OCI-LY3 (cell line): ENCODE data around the gene ATP1A1.
A peak's percentile ranks its signal among the peaks of the same experiment; 100 is the strongest.

Experiments
- H2AFZ ChIP-seq: fragments of 200-600, 300-600 bp; shearing (Covaris generic); 2 replicates; pipeline ENCODE4 v1.6.0; 2014; ENCODE audit warnings: antibody characterized with exemption, low read depth, low read length
- H3K27ac ChIP-seq: fragments of 200-600, 300-600 bp; sonication (generic); 2 replicates; pipeline ENCODE4 v1.5.1; 2014; ENCODE audit warnings: mild to moderate bottlenecking, low read length, moderate library complexity, mixed read lengths
- H3K27me3 ChIP-seq: fragments of 200-600, 300-600 bp; sonication (generic); 2 replicates; pipeline ENCODE4 v1.6.1; 2014; ENCODE audit warnings: low read depth, low read length, mixed read lengths
- H3K36me3 ChIP-seq: fragments of 200-600, 300-600 bp; sonication (generic); replicated peaks from 2 replicates; pipeline ENCODE3; 2014; ENCODE audit warnings: low read depth, low read length, mixed read lengths
- H3K4me1 ChIP-seq: fragments of 300-600, 200-600 bp; sonication (generic); 2 replicates; pipeline ENCODE4 v1.6.1; 2014; ENCODE audit warnings: low read length, mixed read lengths
- H3K4me2 ChIP-seq: fragments of 200-600, 300-600 bp; sonication (generic); 2 replicates; pipeline ENCODE4 v1.6.1; 2014; ENCODE audit warnings: low read length, mixed read lengths
- H3K4me3 ChIP-seq: fragments of 300-600, 200-600 bp; sonication (generic); 2 replicates; pipeline ENCODE4 v1.5.1; 2014; ENCODE audit warnings: antibody characterized with exemption, mild to moderate bottlenecking, low read length, moderate library complexity
- H3K79me2 ChIP-seq: fragments of 300-600, 200-600 bp; shearing (Covaris generic); 2 replicates; pipeline ENCODE4 v1.6.1; 2014; ENCODE audit warnings: mild to moderate bottlenecking, low read length, mixed read lengths
- H3K9ac ChIP-seq: fragments of 300-600, 200-600 bp; shearing (Covaris generic); 2 replicates; pipeline ENCODE4 v1.6.0; 2014; ENCODE audit warnings: mild to moderate bottlenecking, low read length, moderate library complexity
- H3K9me3 ChIP-seq: fragments of 200-600, 300-600 bp; shearing (Covaris generic); 2 replicates; pipeline ENCODE4 v1.6.1; 2014; ENCODE audit warnings: low read length, mixed read lengths; ENCODE audit not compliant: insufficient read depth
- H4K20me1 ChIP-seq: fragments of 200-600, 300-600 bp; sonication (generic); 2 replicates; pipeline ENCODE4 v1.6.1; 2016; ENCODE audit warnings: low read length, mixed read lengths; ENCODE audit not compliant: insufficient read depth
- EZH2phosphoT487 ChIP-seq: fragments of 200-600 bp; shearing (Covaris generic); IDR thresholded peaks from 2 replicates; pipeline ENCODE4 v1.6.1; 2018; ENCODE audit warnings: antibody characterized with exemption, mixed run types, low read depth
- TF ChIP-seq, protein P1 (sequence below): fragments of 200-600, 300-600 bp; sonication (generic); IDR thresholded peaks from 2 replicates; pipeline ENCODE4 v1.5.1; 2014; ENCODE audit warnings: antibody characterized with exemption, low read length, low read depth

The ATP1A1 gene

DNA sequence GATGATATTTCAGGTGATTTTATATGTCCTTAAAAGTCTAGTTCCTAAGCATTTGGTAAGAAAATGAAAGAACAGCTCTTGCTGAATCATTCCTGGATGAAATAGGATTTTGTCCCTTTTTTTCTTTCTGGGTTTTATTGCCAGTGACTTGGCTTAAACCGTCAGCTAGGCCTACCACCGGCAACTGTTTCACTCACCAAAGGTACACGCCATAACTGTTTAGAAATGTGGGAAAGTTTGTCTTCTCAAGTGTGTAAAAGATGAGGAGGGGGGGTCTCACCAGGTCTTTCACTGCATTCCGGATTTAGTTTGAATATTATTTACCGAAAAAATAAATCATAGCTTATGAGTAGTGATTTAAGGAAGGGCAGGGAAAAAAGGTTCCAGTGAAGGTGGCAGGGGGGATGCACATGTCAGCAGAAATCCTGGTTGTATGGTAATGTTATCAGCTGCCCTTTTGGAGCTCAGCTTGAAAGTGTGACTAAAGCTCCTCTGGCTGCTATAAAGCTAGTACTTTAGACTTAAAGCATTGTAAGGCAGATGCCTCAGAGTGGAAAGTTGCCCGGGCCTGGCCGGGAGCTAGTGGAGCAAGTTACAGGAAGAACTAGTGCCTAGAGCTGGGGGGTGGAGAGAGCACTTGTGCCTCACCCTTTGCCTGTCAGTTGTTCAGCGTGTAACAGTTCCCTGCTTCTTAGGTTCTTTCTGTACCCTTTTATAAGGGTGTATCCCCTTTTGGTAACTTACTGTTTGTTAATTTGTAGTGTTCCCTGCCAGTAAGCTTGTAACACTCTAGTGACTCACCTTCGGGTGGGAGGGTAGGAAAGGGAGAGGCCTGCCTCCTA, 3.1 kb downstream of the ATP1A1 start:
- Histone ChIP-seq H3K36me3 (peaks cover 18% of the 10 kb centered on the region), H3K4me2 (peak overlapping the region; percentile 97), H3K4me3 (peak overlapping the region; percentile 95)

DNA sequence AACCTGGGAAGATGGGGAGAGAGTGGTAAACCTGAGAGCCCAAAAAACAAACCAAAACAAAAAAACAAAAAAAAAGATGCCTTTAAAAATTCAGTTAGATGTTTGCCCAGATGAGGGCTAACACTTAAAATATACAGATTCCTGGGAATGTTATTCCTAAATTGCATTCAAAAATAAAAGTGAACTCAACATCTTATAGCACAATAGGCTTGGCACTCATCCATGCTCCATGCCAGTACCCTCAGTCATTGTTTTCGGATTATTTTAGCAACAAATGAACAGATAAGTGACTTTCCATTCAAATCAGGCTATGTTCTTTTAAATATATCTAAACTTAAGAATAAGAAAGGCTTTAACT, 3.7 kb downstream of the ATP1A1 start:
- peak overlapping the region; percentile 95 for H3K4me3 ChIP-seq
- peak overlapping the region; percentile 93 for H3K9ac ChIP-seq
- peak overlapping the region; percentile 97 for H3K4me2 ChIP-seq
- peaks cover 82% of the 10 kb centered on the region for H3K79me2 ChIP-seq
- H2AFZ ChIP-seq, result no peak overlapping the region
- peak overlapping the region; percentile 99 for H3K27ac ChIP-seq
- H3K36me3 ChIP-seq, result peaks cover 18% of the 10 kb centered on the region
- peaks cover 67% of the 10 kb centered on the region for H3K4me1 ChIP-seq
- H4K20me1 ChIP-seq, result peaks cover 72% of the 10 kb centered on the region
- H3K27me3 ChIP-seq, result peaks cover 7% of the 10 kb centered on the region
- no peaks in the 10 kb centered on the region for H3K9me3 ChIP-seq
- TF ChIP-seq, protein P1, sequence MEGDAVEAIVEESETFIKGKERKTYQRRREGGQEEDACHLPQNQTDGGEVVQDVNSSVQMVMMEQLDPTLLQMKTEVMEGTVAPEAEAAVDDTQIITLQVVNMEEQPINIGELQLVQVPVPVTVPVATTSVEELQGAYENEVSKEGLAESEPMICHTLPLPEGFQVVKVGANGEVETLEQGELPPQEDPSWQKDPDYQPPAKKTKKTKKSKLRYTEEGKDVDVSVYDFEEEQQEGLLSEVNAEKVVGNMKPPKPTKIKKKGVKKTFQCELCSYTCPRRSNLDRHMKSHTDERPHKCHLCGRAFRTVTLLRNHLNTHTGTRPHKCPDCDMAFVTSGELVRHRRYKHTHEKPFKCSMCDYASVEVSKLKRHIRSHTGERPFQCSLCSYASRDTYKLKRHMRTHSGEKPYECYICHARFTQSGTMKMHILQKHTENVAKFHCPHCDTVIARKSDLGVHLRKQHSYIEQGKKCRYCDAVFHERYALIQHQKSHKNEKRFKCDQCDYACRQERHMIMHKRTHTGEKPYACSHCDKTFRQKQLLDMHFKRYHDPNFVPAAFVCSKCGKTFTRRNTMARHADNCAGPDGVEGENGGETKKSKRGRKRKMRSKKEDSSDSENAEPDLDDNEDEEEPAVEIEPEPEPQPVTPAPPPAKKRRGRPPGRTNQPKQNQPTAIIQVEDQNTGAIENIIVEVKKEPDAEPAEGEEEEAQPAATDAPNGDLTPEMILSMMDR, result no peak
- TF ChIP-seq EZH2phosphoT487, result no peak

More for the DNA sequence above, 3.1 kb downstream of the ATP1A1 start:
- Histone ChIP-seq H3K27me3 (peaks cover 12% of the 10 kb centered on the region), H3K9ac (peak overlapping the region; percentile 93), H4K20me1 (peaks cover 66% of the 10 kb centered on the region), H3K9me3 (no peaks in the 10 kb centered on the region), H2AFZ (no peak overlapping the region), H3K4me1 (peaks cover 61% of the 10 kb centered on the region), H3K27ac (peak overlapping the region; percentile 99), H3K79me2 (peaks cover 76% of the 10 kb centered on the region)
- TF ChIP-seq, protein P1, result no peak
- no peak for TF ChIP-seq EZH2phosphoT487

DNA sequence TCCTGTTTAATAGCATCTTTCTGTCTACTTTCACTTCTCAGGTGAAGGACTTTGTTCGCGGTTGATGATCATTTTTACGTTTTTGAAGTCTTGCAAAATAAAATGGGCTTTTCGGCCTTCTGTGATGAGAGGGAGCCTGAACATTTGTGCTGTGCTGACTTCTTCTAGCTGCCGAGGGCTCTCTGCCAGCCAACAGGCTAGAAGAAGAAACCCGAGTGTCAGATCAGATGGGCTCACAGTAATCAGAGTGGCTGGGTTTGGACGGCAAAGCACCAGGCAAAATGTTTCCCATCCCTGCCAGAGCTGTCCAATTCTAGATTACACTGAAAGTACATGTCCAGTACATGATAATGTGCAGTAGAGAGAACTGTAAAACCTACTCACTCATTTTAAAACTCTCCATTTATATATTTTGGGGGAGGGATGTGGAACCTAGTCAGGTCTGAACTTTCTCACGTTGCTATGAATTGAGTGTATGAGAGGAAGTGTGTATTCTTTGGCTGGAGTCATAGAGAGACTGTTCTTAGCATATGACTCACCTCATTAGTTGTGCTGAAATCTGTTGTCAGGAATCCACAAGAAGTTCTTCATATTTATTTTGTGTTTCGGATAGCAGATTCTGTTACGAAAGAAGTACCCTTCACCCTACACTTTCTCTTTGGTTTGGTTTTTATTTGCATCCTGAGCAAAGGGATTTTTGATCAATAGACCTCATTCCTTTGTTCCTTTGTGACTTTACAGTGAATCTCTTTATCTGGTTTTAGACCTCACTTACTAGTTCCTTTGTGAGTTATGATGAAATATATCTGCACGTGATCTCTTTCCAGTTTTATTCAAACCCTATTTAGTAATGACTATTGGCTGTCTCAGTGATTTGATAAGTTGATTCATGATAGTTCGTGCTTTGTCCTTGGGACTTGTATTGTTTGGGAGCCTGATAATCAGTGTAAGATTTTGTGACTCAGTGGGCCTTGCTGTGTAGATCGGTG, 4.8 kb downstream of the ATP1A1 start:
- TF ChIP-seq, protein P1, result no peak
- no peak; the same call in 1 of the 2 replicates for TF ChIP-seq EZH2phosphoT487
- peaks cover 94% of the 10 kb centered on the region for H3K79me2 ChIP-seq
- no peaks in the 10 kb centered on the region for H3K27me3 ChIP-seq
- no peak overlapping the region for H2AFZ ChIP-seq
- H3K36me3 ChIP-seq, result peaks cover 23% of the 10 kb centered on the region
- peak overlapping the region; percentile 97 for H3K4me2 ChIP-seq
- H3K9me3 ChIP-seq, result no peaks in the 10 kb centered on the region
- H3K9ac ChIP-seq, result peak overlapping the region; percentile 93
- peak overlapping the region; percentile 99 for H3K27ac ChIP-seq
- H3K4me3 ChIP-seq, result peak overlapping the region; percentile 95
- H4K20me1 ChIP-seq, result peaks cover 84% of the 10 kb centered on the region
- peaks cover 72% of the 10 kb centered on the region for H3K4me1 ChIP-seq
